Erythroblast (primary cell): ENCODE measurements around the gene ATP2B3.

ENCODE experiments used
- DNase-seq, 2 experiments: peaks; one replicate each; lab custom pipeline; 2025; lab: John Stamatoyannopoulos, UW
- GATA1 ChIP-seq: IDR thresholded peaks from 2 replicates; pipeline ENCODE4 v1.6.1; 2011; ENCODE audit warnings: low read depth, mild to moderate bottlenecking, control low read depth, low read length, moderate library complexity
- POLR2A ChIP-seq: IDR thresholded peaks from 2 replicates; pipeline ENCODE4 v1.6.1; 2011; ENCODE audit warnings: mild to moderate bottlenecking, low read length

ATP2B3 gene

DNA sequence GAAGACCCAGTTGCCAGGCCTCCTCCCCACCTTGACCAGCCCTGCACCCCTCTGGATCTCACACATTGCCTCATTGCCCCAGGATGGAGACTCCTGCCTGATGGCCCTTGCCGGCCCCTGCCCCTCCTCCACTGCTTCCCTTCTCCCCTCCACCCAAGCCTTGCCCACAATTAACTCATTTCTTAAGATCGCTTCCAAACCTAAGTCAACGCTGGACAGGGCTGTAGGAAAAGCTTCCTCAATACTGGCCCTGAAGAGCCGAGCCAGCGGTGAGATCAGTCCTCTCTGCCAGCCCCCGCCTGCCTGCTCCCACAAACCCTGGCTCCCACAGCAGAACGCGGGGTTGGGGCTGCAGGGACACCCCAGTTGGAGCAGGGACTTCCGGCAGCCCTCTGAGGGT is 39.5 kb upstream of the ATP2B3 start:
- no peak for TF ChIP-seq POLR2A
- no peak for TF ChIP-seq GATA1
- DNase-seq = no peak

DNA sequence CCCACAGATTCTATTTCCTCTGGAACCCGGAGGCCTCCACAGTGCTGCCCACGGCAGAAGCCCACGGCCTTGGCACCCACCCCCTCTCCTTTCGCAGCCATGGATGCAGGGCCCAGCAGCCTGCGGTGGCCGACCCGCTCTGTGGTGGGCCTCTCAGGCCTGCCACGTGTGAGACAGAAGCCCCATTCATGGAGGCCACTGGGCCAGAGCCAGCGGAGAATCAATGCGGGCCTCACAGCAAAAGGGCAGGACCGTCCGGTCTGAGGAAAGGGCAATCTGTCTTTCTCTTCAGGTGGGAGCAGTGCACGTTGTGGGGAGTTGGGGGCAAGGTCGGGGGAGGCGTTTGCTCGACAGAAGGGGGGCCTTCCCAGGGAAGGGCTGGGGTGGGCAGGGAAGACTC is 38.7 kb upstream of the ATP2B3 start:
- TF ChIP-seq GATA1 (no peak), POLR2A (no peak)
- DNase-seq = no peak

DNA sequence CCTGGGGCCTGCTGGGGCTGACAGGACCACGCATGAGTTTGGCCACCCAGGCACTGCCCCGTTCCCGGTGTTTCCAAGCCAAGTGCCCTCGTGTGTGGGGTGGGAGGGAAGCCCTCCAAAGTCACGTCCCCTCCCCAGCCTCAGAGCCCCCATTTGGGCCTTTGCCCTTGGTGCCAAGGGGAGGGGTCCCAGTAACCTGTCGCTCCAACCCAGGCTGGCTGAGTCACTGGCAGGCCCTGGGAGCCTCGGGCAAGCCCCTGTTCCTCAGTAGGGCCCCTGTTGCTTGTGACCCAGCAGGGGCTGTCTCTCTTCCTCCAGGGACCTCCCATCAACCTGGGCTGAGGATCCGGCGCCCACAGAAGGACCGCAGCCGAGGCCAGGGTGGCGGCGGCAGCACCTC is 36.4 kb upstream of the ATP2B3 start:
- no peak for TF ChIP-seq POLR2A
- TF ChIP-seq GATA1 = no peak
- no peak for DNase-seq

DNA sequence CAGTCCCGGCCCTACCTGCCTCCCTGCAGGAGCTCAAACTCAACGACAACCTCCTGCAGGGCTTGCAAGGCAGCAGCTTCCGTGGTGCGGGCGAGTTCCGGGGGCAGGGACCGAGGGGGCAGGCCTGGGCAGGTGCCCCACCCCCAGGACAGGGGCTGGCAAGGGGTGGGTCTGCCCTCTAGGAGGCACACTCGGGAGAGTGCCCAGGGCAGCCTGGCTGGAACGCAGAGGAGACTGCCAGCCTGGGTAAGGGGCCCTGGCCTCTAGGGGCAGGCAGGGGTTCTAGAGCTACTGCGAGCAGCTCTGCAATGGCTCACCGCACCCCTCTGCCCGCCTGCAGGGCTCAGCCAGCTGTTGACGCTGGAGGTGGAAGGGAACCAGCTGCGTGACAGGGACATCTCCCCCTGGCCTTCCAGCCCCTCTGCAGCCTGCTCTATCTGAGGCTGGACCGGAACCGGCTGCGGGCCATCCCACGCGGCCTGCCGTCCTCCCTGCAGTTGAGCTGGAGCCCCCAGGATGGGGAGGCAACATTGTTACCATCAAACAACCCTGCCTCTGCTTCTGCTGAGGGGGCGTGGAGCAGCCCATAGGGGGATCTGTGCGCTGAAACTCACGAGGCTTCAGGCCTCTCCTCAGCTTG is 34.9 kb upstream of the ATP2B3 start:
- DNase-seq = no peak
- TF ChIP-seq POLR2A (no peak), GATA1 (no peak)

DNA sequence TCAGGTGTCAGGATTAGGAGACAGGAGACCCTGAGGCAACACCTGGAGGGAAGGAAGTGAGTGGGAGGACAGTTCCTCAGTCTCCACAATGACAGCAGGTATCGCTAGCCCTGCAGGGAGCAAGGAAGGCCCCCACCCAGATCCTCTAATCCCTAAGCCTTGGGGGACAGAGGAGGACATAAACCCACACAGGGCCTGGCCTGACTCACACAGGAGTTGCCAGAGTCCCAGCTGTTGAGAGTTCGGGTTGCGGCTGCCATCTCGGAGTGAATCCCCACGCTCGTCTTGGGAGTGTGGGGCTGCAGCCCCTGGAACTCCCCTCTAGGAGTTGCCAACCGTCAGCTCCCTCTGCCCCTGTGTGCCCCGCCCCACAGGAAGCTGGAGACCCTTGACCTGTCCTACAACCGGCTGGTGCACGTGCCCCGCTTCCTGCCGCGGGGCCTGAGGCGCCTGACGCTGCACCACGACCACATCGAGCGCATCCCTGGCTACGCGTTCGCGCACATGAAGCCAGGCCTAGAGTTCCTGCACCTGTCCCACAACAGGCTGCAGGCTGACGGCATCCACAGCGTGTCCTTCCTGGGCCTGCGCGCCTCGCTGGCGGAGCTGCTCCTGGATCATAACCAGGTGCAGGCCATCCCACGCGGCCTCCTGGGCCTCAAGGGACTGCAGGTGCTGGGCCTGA is 31.9 kb upstream of the ATP2B3 start:
- no peak for TF ChIP-seq POLR2A
- no peak for TF ChIP-seq GATA1

DNA sequence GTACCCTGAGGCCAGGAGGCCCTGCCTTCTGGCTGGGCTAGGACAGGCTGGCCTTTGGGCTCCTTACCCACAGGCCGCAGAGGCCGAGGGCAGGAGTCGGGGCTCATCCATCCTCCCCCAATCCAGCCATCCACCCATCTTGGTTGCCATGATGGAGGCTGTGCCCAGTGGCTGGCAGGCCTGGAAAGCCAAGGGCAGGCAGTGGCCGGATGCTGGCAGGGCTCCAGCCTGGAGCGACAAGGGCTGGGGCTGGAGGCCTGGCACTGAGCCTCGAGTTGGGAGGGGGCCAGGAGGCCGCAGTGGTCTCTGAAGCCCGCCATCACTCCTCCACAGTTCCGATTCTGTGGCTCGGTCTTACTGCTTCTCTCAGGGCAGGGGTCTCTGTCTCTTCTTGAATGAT is 31.3 kb upstream of the ATP2B3 start:
- no peak for TF ChIP-seq GATA1
- TF ChIP-seq POLR2A = no peak

More for the DNA sequence above, 31.9 kb upstream of the ATP2B3 start:
- DNase-seq = no peak

DNA sequence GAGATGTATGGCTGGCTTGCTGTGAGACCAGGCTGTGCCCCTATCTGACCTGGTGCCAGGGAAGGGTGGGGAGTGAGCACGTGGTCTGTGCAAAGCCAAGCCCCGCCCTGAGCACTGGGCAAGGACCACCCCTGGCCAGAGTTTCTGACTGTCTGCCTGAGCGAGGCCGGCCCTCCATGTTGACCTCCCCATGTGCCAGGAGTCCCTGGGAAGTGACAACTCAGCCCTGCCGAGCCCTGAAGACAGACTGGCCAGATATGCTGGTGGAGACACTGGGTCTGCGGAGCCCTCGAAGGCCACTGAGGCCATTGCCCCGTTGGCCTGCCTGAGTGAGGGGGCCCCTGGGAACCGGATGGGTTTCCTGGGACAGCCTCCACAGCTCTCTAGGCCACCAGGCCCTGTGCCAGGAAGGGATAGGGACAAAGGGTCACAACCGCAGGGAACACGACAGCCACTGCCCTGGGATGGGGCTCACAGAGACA is 29.8 kb upstream of the ATP2B3 start:
- no peak for DNase-seq
- no peak for TF ChIP-seq POLR2A
- TF ChIP-seq GATA1 = no peak

More for the DNA sequence above, 31.3 kb upstream of the ATP2B3 start:
- DNase-seq = no peak

DNA sequence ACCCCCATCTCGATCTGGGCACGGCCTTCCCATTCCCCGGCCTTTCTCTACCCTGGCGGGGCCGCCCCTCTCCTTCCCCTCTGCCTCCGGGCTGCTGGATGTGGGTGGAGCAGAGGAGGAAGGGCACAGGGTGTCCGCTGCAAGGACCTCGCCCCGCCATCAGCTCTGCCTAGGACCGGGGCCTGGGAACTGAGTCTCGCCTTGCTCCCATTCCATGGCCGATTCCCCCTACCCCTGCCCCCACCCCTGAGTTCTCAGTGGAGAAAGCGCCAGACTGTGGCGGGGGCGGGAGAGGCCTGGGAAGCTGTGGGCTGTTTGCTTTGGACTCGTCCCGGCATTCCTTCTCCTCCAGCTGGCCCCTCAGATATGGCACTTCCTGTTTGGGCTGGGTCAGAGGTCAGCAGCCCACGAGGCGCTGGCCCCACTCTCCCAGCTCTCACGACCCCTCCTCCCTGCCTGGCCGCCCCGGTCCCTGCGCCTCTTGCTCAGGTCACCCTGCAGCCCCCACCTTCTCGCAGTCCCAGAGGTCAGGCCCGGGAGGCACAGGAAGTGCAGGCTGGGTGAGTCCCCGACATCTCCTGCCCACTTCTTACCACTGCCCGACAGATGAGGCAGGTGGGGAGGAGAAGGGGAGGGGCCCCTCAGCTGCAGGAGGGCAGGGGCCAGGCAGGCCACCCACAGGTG is 29.1 kb upstream of the ATP2B3 start:
- DNase-seq = no peak
- no peak for TF ChIP-seq GATA1
- TF ChIP-seq POLR2A = no peak

DNA sequence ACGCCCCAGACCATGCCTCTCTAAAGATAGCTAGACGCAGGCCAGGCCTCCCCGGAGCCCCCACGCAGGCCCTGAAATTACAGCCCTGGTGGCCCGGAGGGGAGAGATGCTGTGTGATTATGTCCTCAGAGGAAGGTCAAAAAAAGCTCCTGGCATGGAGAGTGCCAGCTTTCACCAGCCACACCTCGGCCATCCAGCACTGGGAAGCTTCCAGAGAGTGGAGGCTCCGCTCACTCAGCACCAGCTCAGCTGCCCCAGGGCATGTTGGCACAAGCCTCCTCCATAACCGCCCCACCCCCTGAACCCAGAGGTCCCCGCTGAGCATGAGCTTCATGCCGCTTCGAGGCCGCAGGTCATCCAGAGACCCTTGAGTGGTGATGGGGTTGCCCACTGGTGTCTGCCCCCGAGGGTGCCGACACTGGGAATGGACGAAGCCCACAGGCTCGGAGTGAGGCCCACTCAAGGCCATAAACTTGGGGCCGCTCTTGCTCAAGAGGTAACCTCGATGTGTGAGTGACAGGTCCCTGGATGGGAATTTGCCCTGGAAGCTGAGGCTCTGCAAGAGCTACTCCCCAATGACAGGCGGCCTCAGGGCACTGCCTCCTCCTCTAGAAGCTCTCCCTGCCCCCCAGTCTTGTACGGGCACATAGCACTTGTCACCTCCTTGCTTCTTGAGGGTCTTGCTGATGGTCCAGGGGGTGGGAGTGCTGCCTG is 27.1 kb upstream of the ATP2B3 start:
- TF ChIP-seq GATA1 = no peak
- no peak for TF ChIP-seq POLR2A
- no peak for DNase-seq

DNA sequence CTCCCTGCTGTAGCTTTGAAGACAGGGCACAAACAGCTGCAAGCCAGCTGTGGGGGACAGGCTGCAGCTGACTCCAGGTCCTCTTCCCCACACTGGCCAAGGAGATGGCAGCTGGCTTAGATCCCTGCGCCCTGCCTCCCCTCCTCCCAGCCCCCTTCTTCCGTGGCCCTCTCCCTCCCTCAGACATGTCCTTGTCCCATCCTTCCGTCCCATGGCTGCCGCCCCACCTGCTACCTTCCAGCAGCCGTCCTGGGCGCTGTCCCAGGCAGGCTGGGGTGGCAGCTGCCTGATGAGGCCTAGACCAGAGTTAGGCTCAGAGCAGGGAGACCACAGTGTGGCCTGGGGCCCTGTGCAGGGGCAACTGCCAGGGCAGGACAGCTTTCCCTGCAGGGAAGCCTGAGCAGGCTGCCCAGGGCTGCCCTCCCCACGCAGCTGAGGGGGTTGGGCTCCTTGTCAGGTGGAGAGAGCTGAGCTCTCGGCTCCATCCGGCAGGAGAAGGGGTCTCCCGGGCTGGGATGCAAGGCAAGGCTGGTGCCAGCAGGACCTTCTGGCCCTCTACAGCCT is 26.0 kb upstream of the ATP2B3 start:
- TF ChIP-seq POLR2A = no peak
- no peak for TF ChIP-seq GATA1
- no peak for DNase-seq

DNA sequence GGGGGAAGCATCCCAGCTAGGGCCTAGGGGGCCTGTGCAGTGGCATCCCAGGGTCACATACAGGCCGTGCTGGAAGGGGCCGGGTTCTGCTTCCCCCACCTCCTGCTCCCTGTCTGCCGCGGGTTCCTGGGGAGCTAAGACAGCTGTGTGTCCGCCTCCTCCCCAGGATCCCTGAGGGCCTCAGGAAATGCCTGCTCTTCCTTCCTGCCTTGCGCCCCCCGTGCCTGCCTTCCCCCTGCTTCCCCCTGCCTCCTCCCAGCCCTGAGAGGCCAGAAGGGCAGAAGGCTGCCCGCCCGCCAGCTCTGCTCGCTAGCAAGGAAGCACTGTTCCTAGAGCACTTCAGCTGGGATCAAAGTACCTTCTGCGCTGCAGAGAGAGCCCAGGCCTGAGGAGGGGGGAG is 25.5 kb upstream of the ATP2B3 start:
- TF ChIP-seq POLR2A = no peak
- no peak for DNase-seq

DNA sequence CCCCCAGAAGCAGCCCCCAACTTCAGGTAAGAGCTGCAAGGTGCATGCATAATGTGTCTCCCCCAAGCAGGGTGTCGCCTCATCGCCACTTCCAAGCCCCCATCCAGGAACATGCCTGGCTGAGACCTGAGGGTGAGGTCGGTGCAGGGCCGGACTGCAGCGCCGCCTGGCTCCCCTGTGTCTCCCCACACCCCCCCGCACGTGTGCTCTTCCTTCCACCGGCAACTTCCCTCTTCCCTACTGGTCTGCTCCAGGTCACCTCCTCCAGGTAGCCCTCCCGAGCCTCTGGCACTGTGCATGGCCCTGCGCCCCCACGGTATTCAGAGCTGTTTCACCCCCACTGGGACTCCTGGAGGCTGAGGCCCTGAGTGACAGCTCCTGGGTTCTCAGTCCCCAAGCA is 24.9 kb upstream of the ATP2B3 start:
- no peak for TF ChIP-seq GATA1
- TF ChIP-seq POLR2A = no peak
- no peak for DNase-seq

DNA sequence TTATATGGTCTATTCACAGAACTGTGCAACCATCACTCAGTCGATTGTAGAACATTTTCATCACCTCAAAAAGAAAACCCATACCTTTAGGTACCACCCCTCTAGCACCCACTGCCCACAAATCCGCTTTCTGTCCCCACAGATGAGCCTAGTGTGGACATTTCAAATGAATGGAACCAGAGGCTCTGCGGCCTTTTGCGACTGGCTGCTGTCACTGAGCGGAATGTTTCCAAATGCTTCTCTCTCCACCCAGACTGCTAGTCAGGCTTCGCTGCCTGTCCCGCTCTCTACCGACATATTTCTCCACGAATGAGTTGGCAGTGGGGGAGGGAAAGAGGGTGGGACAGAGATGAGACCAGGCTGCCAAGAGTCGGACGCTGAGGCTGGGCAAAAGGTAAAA is 24.4 kb upstream of the ATP2B3 start:
- DNase-seq = no peak
- TF ChIP-seq GATA1 (no peak), POLR2A (no peak)

DNA sequence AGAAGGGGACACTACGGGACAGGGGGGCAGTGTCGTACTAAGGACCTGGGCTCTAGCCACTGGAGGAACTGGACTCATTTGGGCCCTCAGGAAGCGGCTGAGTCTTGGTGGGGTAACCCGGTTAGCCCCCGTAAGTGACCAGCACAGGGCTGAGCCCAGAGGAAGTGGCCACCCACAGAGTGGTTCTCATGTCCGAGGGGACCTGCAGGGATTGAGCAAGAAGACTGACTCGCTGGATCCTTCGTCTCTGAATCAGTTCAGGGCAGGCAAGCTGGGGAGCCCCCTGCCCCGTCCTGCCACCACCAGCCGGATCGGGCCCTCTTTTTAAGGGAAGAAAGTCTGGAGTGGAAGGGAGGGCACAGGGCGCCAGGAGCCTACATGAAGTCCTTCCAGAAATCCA is 23.4 kb upstream of the ATP2B3 start:
- DNase-seq = no peak
- no peak for TF ChIP-seq POLR2A
- TF ChIP-seq GATA1 = no peak
